Muscle layer of duodenum (tissue), 2 donors: ENCODE results near the gene KCNMA1.

Experiments used
- H3K27ac ChIP-seq: one replicate; pipeline ENCODE4 v1.7.0; 2013; ENCODE audit warnings: mild to moderate bottlenecking, low read length
- H3K27me3 ChIP-seq: one replicate; pipeline ENCODE4 v1.7.0; 2013; ENCODE audit warnings: low read depth, mild to moderate bottlenecking, control low read depth, low read length
- H3K36me3 ChIP-seq, 2 donors: one replicate each; pipeline ENCODE4 v1.7.0; 2013; ENCODE audit warnings: low read length in 2 of 2, control low read depth in 1 of 2, mild to moderate bottlenecking in 1 of 2; ENCODE audit not compliant: insufficient read depth in 2 of 2, control insufficient read depth in 1 of 2
- H3K4me1 ChIP-seq, 2 donors: one replicate each; pipeline ENCODE4 v1.7.0; 2013; ENCODE audit warnings: low read length in 2 of 2, mild to moderate bottlenecking in 2 of 2, control low read depth in 1 of 2, moderate library complexity in 1 of 2; ENCODE audit not compliant: insufficient read depth in 2 of 2, control insufficient read depth in 1 of 2
- H3K4me3 ChIP-seq, 2 donors: one replicate each; pipeline ENCODE4 v1.7.0; 2013; ENCODE audit warnings: low read length in 2 of 2, low read depth in 1 of 2, mild to moderate bottlenecking in 1 of 2
- H3K9me3 ChIP-seq, 2 donors: one replicate each; pipeline ENCODE4 v1.7.0; 2013; ENCODE audit warnings: low read length in 2 of 2, control low read depth in 1 of 2, mild to moderate bottlenecking in 1 of 2; ENCODE audit not compliant: control insufficient read depth in 1 of 2
- donor health status: healthy.

Gene KCNMA1

GRCh38 chr10:77332256-77332655, 305.4 kb downstream of the KCNMA1 start:
- H3K4me3 ChIP-seq: no peak overlapping the region
- no peaks in the 10 kb centered on the region for H3K27me3 ChIP-seq
- no peaks in the 10 kb centered on the region for H3K9me3 ChIP-seq
- no peaks in the 10 kb centered on the region for H3K36me3 ChIP-seq
- no peak overlapping the region for H3K27ac ChIP-seq
- no peaks in the 10 kb centered on the region for H3K4me1 ChIP-seq

DNA sequence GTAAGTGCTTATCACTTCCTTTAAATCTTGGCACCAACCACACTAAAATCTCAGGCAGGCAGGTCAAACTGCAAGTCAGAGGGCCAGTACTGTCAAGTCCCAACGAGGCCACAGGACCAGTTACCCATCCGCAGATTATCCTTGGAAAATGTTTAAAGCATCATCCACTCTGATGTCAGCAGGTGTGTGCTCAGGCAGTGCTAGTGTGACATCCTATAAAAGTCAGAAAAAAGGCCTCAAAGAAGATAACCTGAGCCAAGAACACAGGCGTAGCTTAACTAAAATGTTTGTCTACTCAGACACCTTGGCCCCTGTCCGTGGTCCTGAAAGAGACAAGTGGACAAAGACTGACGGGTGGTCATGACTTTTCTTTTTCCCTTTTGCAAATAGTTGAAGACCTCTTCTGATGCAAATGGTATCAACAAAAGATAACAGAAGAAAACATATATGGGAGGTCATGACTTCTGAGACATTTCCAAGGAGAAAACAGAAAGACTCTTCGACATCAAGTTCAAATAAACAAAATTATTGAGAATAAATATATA, 309.3 kb downstream of the KCNMA1 start:
- no peaks in the 10 kb centered on the region for H3K36me3 ChIP-seq
- H3K4me3 ChIP-seq: no peak overlapping the region
- H3K9me3 ChIP-seq: no peaks in the 10 kb centered on the region
- no peaks in the 10 kb centered on the region for H3K27me3 ChIP-seq
- H3K27ac ChIP-seq: no peak overlapping the region
- H3K4me1 ChIP-seq: peaks cover 0 to 4% of the 10 kb centered on the region in 2 donors

DNA sequence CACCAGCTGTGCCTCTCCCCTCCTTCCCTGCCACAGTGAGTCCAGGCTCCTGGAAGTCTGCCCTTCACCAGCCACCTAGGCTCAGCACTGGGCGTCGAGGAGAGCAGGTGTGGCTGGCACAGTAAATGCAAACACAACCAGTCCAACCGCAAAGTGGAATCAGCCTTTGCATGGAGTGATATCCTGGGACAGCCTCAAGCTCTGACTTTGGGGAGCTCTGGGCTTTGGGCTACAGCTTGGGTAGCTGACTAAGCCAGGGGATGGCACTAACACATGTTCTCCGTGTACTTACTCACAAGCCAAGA, 312.4 kb downstream of the KCNMA1 start:
- Histone ChIP-seq H3K4me1 (peaks cover 0 to 4% of the 10 kb centered on the region in 2 donors), H3K9me3 (no peaks in the 10 kb centered on the region), H3K27ac (no peak overlapping the region), H3K27me3 (no peaks in the 10 kb centered on the region), H3K4me3 (no peak overlapping the region), H3K36me3 (no peaks in the 10 kb centered on the region)

DNA sequence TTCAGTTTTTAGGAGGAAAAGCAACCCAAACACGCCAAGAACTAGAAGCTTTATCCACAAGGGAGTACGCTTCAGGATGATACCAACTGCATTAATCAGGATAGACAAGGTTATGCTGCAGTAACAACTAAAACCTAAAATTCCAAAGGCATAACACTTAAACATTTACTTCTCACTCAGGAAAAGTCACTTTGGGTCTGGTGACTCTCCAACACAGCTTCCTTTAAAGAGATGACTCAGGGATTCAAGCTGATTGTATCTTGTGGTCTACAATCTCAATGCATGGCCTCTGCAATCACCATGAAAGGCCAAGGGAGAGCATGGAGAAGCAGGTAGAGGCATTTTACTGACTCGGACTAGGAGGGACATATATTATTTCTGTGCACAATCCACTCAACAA, 315.8 kb downstream of the KCNMA1 start:
- Histone ChIP-seq H3K4me1 (peaks cover 0 to 4% of the 10 kb centered on the region in 2 donors), H3K9me3 (no peaks in the 10 kb centered on the region), H3K36me3 (no peaks in the 10 kb centered on the region), H3K27me3 (no peaks in the 10 kb centered on the region), H3K27ac (no peak overlapping the region), H3K4me3 (no peak overlapping the region)

DNA sequence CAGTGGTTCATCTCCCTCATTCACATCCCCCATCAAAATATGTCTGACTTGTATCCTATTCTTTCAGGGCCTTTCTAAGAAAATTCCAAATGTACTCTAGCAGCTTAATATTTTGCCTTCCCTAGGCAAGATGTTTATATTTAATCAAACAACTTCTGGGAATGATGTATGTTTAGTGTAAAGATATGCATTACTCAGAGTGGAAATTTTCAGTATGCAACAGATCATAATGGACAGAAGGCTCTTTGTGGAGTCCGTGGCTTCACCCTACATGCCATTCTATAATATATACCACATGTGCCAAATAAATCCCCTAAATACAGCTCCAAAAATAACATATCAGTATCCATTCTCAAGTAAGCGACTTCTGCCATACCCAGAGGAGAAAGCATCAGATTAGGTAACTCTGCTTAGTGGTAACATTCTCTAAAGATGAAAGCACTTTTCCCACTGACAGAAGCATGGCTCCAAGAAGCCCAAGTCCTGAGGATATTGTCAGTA, 316.6 kb downstream of the KCNMA1 start:
- no peaks in the 10 kb centered on the region for H3K9me3 ChIP-seq
- no peak overlapping the region for H3K4me3 ChIP-seq
- H3K4me1 ChIP-seq: peaks cover 0 to under 1% of the 10 kb centered on the region in 2 donors
- no peaks in the 10 kb centered on the region for H3K36me3 ChIP-seq
- no peaks in the 10 kb centered on the region for H3K27me3 ChIP-seq
- H3K27ac ChIP-seq: no peak overlapping the region

DNA sequence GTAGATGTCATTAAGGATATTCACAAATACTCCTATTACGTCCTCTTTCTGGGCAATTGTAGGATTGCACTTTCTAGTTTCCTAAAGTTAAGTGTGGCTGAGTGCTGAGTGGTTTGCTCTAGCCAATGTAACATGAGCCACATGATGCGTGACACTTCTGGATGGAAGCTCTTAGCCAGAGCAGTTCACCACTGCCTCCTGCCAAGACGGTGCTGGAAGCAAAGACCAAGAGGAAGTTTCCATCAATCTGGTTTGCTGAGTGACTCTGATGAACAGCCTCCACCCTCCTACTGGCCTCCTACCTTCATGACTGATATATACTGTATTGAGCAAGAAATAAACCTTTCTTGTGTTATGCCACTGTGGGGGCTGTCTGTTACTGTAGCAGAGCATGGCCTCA, 318.1 kb downstream of the KCNMA1 start:
- Histone ChIP-seq H3K27ac (no peak overlapping the region), H3K4me3 (no peak overlapping the region), H3K4me1 (no peaks in the 10 kb centered on the region), H3K9me3 (no peaks in the 10 kb centered on the region), H3K27me3 (no peaks in the 10 kb centered on the region), H3K36me3 (no peaks in the 10 kb centered on the region)

DNA sequence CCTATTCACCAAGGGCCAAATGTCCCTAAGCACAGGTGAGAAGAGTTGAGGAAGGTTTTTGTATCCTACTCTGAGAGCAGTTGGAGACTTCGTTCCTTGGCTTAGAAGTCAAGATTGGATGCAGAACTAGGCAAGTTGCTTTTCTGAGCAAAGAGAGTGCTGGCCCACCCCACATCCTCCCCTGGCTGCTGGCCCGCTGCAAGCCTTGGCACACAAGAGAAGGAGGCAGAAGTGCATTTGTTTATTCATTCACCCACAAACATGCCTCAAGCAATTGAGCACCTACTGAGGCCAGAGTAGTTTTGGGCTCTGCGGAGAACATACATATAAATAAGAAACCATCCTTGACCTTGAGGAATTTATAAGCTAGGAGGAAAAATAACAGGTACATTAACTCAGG, 318.9 kb downstream of the KCNMA1 start:
- no peaks in the 10 kb centered on the region for H3K9me3 ChIP-seq
- H3K27me3 ChIP-seq: no peaks in the 10 kb centered on the region
- H3K4me3 ChIP-seq: no peak overlapping the region
- no peaks in the 10 kb centered on the region for H3K36me3 ChIP-seq
- H3K27ac ChIP-seq: no peak overlapping the region
- H3K4me1 ChIP-seq: no peaks in the 10 kb centered on the region

- Histone ChIP-seq H3K9me3 (no peaks in the 10 kb centered on the region), H3K27me3 (no peaks in the 10 kb centered on the region), H3K4me3 (no peak overlapping the region), H3K27ac (no peak overlapping the region), H3K36me3 (no peaks in the 10 kb centered on the region), H3K4me1 (no peaks in the 10 kb centered on the region)
Measured at GRCh38 chr10:77317221-77317620, 320.4 kb downstream of the KCNMA1 start.

- H3K36me3 ChIP-seq: no peaks in the 10 kb centered on the region
- H3K27ac ChIP-seq: no peak overlapping the region
- H3K9me3 ChIP-seq: no peaks in the 10 kb centered on the region
- H3K4me3 ChIP-seq: no peak overlapping the region
- no peaks in the 10 kb centered on the region for H3K27me3 ChIP-seq
- H3K4me1 ChIP-seq: peaks cover 0 to 5% of the 10 kb centered on the region in 2 donors
Measured at GRCh38 chr10:77315496-77316129, 322.0 kb downstream of the KCNMA1 start.

DNA sequence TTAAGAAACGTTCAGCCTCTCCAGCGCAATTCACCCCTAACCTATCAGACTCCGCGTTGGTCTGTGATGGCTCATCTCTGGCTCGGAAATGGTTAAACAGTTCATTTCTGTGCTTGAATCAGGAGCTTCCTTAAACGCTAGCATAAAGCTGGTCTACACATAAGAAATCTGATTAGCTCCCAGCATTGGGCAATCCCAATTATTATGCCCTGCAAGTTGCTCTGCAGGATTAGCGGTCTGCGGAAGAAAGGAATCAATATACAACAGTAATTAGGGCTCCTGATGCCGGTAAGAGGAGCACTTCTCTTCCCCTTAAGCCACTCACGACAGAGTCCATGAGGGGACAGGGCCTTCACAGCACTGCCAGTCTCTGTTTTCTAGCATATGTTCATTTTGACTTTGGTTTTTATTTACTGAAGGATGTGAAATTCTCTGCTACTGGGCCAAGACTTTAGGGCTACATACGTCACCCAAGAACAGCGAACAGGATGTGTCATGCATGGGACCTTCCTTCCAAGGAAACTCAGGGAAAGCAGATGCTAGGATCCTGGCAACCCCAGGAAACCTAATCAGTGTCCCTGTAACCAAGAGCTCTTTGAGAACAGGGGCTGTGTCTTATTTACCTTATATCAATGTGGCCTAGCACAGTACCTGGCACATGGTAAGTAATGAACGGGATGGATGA, 324.4 kb downstream of the KCNMA1 start:
- peaks cover 0 to 21% of the 10 kb centered on the region in 2 donors for H3K4me1 ChIP-seq
- no peaks in the 10 kb centered on the region for H3K27me3 ChIP-seq
- no peak overlapping the region for H3K27ac ChIP-seq
- H3K36me3 ChIP-seq: no peaks in the 10 kb centered on the region
- no peaks in the 10 kb centered on the region for H3K9me3 ChIP-seq
- no peak overlapping the region for H3K4me3 ChIP-seq

- no peaks in the 10 kb centered on the region for H3K9me3 ChIP-seq
- H3K36me3 ChIP-seq: no peaks in the 10 kb centered on the region
- H3K4me3 ChIP-seq: no peak overlapping the region
- H3K27me3 ChIP-seq: no peaks in the 10 kb centered on the region
- peaks cover 0 to 21% of the 10 kb centered on the region in 2 donors for H3K4me1 ChIP-seq
- no peak overlapping the region for H3K27ac ChIP-seq
Measured at GRCh38 chr10:77311186-77311585, 326.4 kb downstream of the KCNMA1 start.
